ENCODE measurements around the gene DAPK2.

- no peak for TF ChIP-seq NFRKB (IDR thresholded peaks at IDR 0.05)
- no peak for TF ChIP-seq FOXM1 (IDR thresholded peaks at IDR 0.05; ENCODE audit: borderline replicate concordance)
- no peak for TF ChIP-seq SP1 (IDR thresholded peaks at IDR 0.05)
- TF ChIP-seq TARDBP (IDR thresholded peaks at IDR 0.05) = no peak
- no peak for TF ChIP-seq HDGF (IDR thresholded peaks at IDR 0.05; ENCODE audit: borderline replicate concordance)
- TF ChIP-seq FOXK2 (IDR thresholded peaks at IDR 0.05) = no peak
- TF ChIP-seq LEF1 (IDR thresholded peaks at IDR 0.05; ENCODE audit: borderline replicate concordance) = no peak
- no peak for TF ChIP-seq BHLHE40 (IDR thresholded peaks at IDR 0.05; ENCODE audit: borderline replicate concordance)
- no peak for TF ChIP-seq CTBP1 (IDR thresholded peaks at IDR 0.05; ENCODE audit: borderline replicate concordance)
- no peak for TF ChIP-seq ARNT (IDR thresholded peaks at IDR 0.05)
- TF ChIP-seq ZNF384 (IDR thresholded peaks at IDR 0.05) = no peak
- TF ChIP-seq FOXA1 (IDR thresholded peaks at IDR 0.05) = no peak
Measured at GRCh38 chr15:63872759-63873510, 173.3 kb downstream of the DAPK2 start.

Data from HEK293T (cell line).